Measurements from ENCODE around the gene PMM2.

Gene PMM2

GRCh38 chr16:8763083-8763482, 34.6 kb upstream of the PMM2 start:
- 0 out of 2 replicates have a peak, but pooled peaks cover 2% of the 10 kb centered on the region for H3K4me1 ChIP-seq (ENCODE audit: control insufficient read depth, insufficient read depth, low read length)
- H3K9me3 ChIP-seq (ENCODE audit: control insufficient read depth, insufficient read depth, low read length), result no peaks in the 10 kb centered on the region
- no peak overlapping the region for H3K4me3 ChIP-seq (ENCODE audit: low read length)
- WGBS (ENCODE audit: insufficient coverage, insufficient read length), result no CpG with 5 or more reads among the region's 3 CpGs
- no peaks in the 10 kb centered on the region for H3K36me3 ChIP-seq (ENCODE audit: control insufficient read depth, insufficient read depth, low read length)
- H3K27me3 ChIP-seq (ENCODE audit: control insufficient read depth, insufficient read depth, low read length), result no peaks in the 10 kb centered on the region
- no peak for DNase-seq (ENCODE audit: low read depth, low spot score)
- no peak overlapping the region for H3K27ac ChIP-seq (ENCODE audit: low read length)

GRCh38 chr16:8763899-8764298, 33.7 kb upstream of the PMM2 start:
- no peak for DNase-seq (ENCODE audit: low read depth, low spot score)
- H3K9me3 ChIP-seq (ENCODE audit: control insufficient read depth, insufficient read depth, low read length), result no peaks in the 10 kb centered on the region
- H3K27me3 ChIP-seq (ENCODE audit: control insufficient read depth, insufficient read depth, low read length), result no peaks in the 10 kb centered on the region
- H3K4me3 ChIP-seq (ENCODE audit: low read length), result no peak overlapping the region
- no CpG with 5 or more reads among the region's 10 CpGs for WGBS (ENCODE audit: insufficient coverage, insufficient read length)
- H3K36me3 ChIP-seq (ENCODE audit: control insufficient read depth, insufficient read depth, low read length), result no peaks in the 10 kb centered on the region
- H3K27ac ChIP-seq (ENCODE audit: low read length), result no peak overlapping the region
- 0 out of 2 replicates have a peak, but pooled peaks cover 2% of the 10 kb centered on the region for H3K4me1 ChIP-seq (ENCODE audit: control insufficient read depth, insufficient read depth, low read length)

GRCh38 chr16:8764525-8765250, 33.0 kb upstream of the PMM2 start:
- no peaks in the 10 kb centered on the region for H3K9me3 ChIP-seq (ENCODE audit: control insufficient read depth, insufficient read depth, low read length)
- no peak overlapping the region for H3K4me3 ChIP-seq (ENCODE audit: low read length)
- 0 out of 2 replicates have a peak, but pooled peaks cover 2% of the 10 kb centered on the region for H3K4me1 ChIP-seq (ENCODE audit: control insufficient read depth, insufficient read depth, low read length)
- no peaks in the 10 kb centered on the region for H3K36me3 ChIP-seq (ENCODE audit: control insufficient read depth, insufficient read depth, low read length)
- DNase-seq (ENCODE audit: low read depth, low spot score), result no peak
- no peaks in the 10 kb centered on the region for H3K27me3 ChIP-seq (ENCODE audit: control insufficient read depth, insufficient read depth, low read length)
- no peak overlapping the region for H3K27ac ChIP-seq (ENCODE audit: low read length)
- WGBS (ENCODE audit: insufficient coverage, insufficient read length), result no CpG with 5 or more reads among the region's 18 CpGs

GRCh38 chr16:8767176-8767575, 30.5 kb upstream of the PMM2 start:
- Histone ChIP-seq H3K27me3 (ENCODE audit: control insufficient read depth, insufficient read depth, low read length) (no peaks in the 10 kb centered on the region), H3K9me3 (ENCODE audit: control insufficient read depth, insufficient read depth, low read length) (no peaks in the 10 kb centered on the region), H3K27ac (ENCODE audit: low read length) (no peak overlapping the region), H3K4me1 (ENCODE audit: control insufficient read depth, insufficient read depth, low read length) (0 out of 2 replicates have a peak, but pooled peaks cover 2% of the 10 kb centered on the region), H3K36me3 (ENCODE audit: control insufficient read depth, insufficient read depth, low read length) (no peaks in the 10 kb centered on the region), H3K4me3 (ENCODE audit: low read length) (no peak overlapping the region)
- WGBS (ENCODE audit: insufficient coverage, insufficient read length), result no CpG with 5 or more reads among the region's 8 CpGs
- DNase-seq (ENCODE audit: low read depth, low spot score), result no peak

- no peaks in the 10 kb centered on the region for H3K27me3 ChIP-seq (ENCODE audit: control insufficient read depth, insufficient read depth, low read length)
- no peaks in the 10 kb centered on the region for H3K36me3 ChIP-seq (ENCODE audit: control insufficient read depth, insufficient read depth, low read length)
Measured at GRCh38 chr16:8768283-8768682, 29.4 kb upstream of the PMM2 start.

GRCh38 chr16:8768692-8769091, 28.9 kb upstream of the PMM2 start:
- no peak overlapping the region for H3K4me3 ChIP-seq (ENCODE audit: low read length)
- no peaks in the 10 kb centered on the region for H3K36me3 ChIP-seq (ENCODE audit: control insufficient read depth, insufficient read depth, low read length)
- 0 out of 2 replicates have a peak, but pooled peaks cover 2% of the 10 kb centered on the region for H3K4me1 ChIP-seq (ENCODE audit: control insufficient read depth, insufficient read depth, low read length)
- DNase-seq (ENCODE audit: low read depth, low spot score), result no peak
- no peaks in the 10 kb centered on the region for H3K9me3 ChIP-seq (ENCODE audit: control insufficient read depth, insufficient read depth, low read length)
- no peaks in the 10 kb centered on the region for H3K27me3 ChIP-seq (ENCODE audit: control insufficient read depth, insufficient read depth, low read length)
- WGBS (ENCODE audit: insufficient coverage, insufficient read length), result no CpG with 5 or more reads among the region's 12 CpGs
- no peak overlapping the region for H3K27ac ChIP-seq (ENCODE audit: low read length)

More at GRCh38 chr16:8768283-8768682, 29.4 kb upstream of the PMM2 start:
- WGBS (ENCODE audit: insufficient coverage, insufficient read length), result no CpG with 5 or more reads among the region's 12 CpGs
- no peak overlapping the region for H3K27ac ChIP-seq (ENCODE audit: low read length)
- H3K4me1 ChIP-seq (ENCODE audit: control insufficient read depth, insufficient read depth, low read length), result 0 out of 2 replicates have a peak, but pooled peaks cover 2% of the 10 kb centered on the region
- no peak overlapping the region for H3K4me3 ChIP-seq (ENCODE audit: low read length)
- DNase-seq (ENCODE audit: low read depth, low spot score), result no peak
- no peaks in the 10 kb centered on the region for H3K9me3 ChIP-seq (ENCODE audit: control insufficient read depth, insufficient read depth, low read length)

- Histone ChIP-seq H3K27me3 (ENCODE audit: control insufficient read depth, insufficient read depth, low read length) (no peaks in the 10 kb centered on the region), H3K27ac (ENCODE audit: low read length) (no peak overlapping the region), H3K4me3 (ENCODE audit: low read length) (no peak overlapping the region), H3K36me3 (ENCODE audit: control insufficient read depth, insufficient read depth, low read length) (no peaks in the 10 kb centered on the region), H3K4me1 (ENCODE audit: control insufficient read depth, insufficient read depth, low read length) (no peaks in the 10 kb centered on the region), H3K9me3 (ENCODE audit: control insufficient read depth, insufficient read depth, low read length) (no peaks in the 10 kb centered on the region)
- no CpG with 5 or more reads among the region's 3 CpGs for WGBS (ENCODE audit: insufficient coverage, insufficient read length)
- no peak for DNase-seq (ENCODE audit: low read depth, low spot score)
Measured at GRCh38 chr16:8773537-8773936, 24.1 kb upstream of the PMM2 start.

GRCh38 chr16:8774208-8774607, 23.4 kb upstream of the PMM2 start:
- Histone ChIP-seq H3K4me3 (ENCODE audit: low read length) (no peak overlapping the region), H3K4me1 (ENCODE audit: control insufficient read depth, insufficient read depth, low read length) (no peaks in the 10 kb centered on the region), H3K27me3 (ENCODE audit: control insufficient read depth, insufficient read depth, low read length) (no peaks in the 10 kb centered on the region), H3K27ac (ENCODE audit: low read length) (no peak overlapping the region), H3K36me3 (ENCODE audit: control insufficient read depth, insufficient read depth, low read length) (no peaks in the 10 kb centered on the region), H3K9me3 (ENCODE audit: control insufficient read depth, insufficient read depth, low read length) (no peaks in the 10 kb centered on the region)
- no peak for DNase-seq (ENCODE audit: low read depth, low spot score)
- WGBS (ENCODE audit: insufficient coverage, insufficient read length), result no CpG with 5 or more reads among the region's 11 CpGs

GRCh38 chr16:8775359-8775758, 22.3 kb upstream of the PMM2 start:
- WGBS (ENCODE audit: insufficient coverage, insufficient read length), result no CpG with 5 or more reads among the region's 1 CpG
- Histone ChIP-seq H3K27me3 (ENCODE audit: control insufficient read depth, insufficient read depth, low read length) (no peaks in the 10 kb centered on the region), H3K4me1 (ENCODE audit: control insufficient read depth, insufficient read depth, low read length) (no peaks in the 10 kb centered on the region), H3K27ac (ENCODE audit: low read length) (no peak overlapping the region), H3K9me3 (ENCODE audit: control insufficient read depth, insufficient read depth, low read length) (no peaks in the 10 kb centered on the region), H3K4me3 (ENCODE audit: low read length) (no peak overlapping the region), H3K36me3 (ENCODE audit: control insufficient read depth, insufficient read depth, low read length) (no peaks in the 10 kb centered on the region)
- DNase-seq (ENCODE audit: low read depth, low spot score), result no peak

- no CpG with 5 or more reads among the region's 12 CpGs for WGBS (ENCODE audit: insufficient coverage, insufficient read length)
- H3K36me3 ChIP-seq (ENCODE audit: control insufficient read depth, insufficient read depth, low read length), result no peaks in the 10 kb centered on the region
- H3K27ac ChIP-seq (ENCODE audit: low read length), result no peak overlapping the region
- no peaks in the 10 kb centered on the region for H3K4me1 ChIP-seq (ENCODE audit: control insufficient read depth, insufficient read depth, low read length)
- no peak for DNase-seq (ENCODE audit: low read depth, low spot score)
- H3K4me3 ChIP-seq (ENCODE audit: low read length), result no peak overlapping the region
- H3K27me3 ChIP-seq (ENCODE audit: control insufficient read depth, insufficient read depth, low read length), result no peaks in the 10 kb centered on the region
- no peaks in the 10 kb centered on the region for H3K9me3 ChIP-seq (ENCODE audit: control insufficient read depth, insufficient read depth, low read length)
Measured at GRCh38 chr16:8776129-8776584, 21.5 kb upstream of the PMM2 start.

- H3K27me3 ChIP-seq (ENCODE audit: control insufficient read depth, insufficient read depth, low read length), result no peaks in the 10 kb centered on the region
- no peak overlapping the region for H3K27ac ChIP-seq (ENCODE audit: low read length)
- no peaks in the 10 kb centered on the region for H3K4me1 ChIP-seq (ENCODE audit: control insufficient read depth, insufficient read depth, low read length)
- H3K9me3 ChIP-seq (ENCODE audit: control insufficient read depth, insufficient read depth, low read length), result no peaks in the 10 kb centered on the region
- no peak overlapping the region for H3K4me3 ChIP-seq (ENCODE audit: low read length)
- H3K36me3 ChIP-seq (ENCODE audit: control insufficient read depth, insufficient read depth, low read length), result no peaks in the 10 kb centered on the region
- no peak for DNase-seq (ENCODE audit: low read depth, low spot score)
- WGBS (ENCODE audit: insufficient coverage, insufficient read length), result no CpG with 5 or more reads among the region's 7 CpGs
Measured at GRCh38 chr16:8777217-8777616, 20.4 kb upstream of the PMM2 start.

All from iPS DF 6.9 (cell line).